HCT116 (cell line): ENCODE data around the gene SUDS3. TPM values are rescaled to one million over a fixed set of nuclear protein-coding genes. Genes with fewer than 3 reads are reported as not detected.

Experiments
- ATAC-seq: fragments of 200-7000 bp; cut with Tn5 transposase; 2 replicates; pipeline ENCODE4 v1.9.1; 2020; ENCODE audit warnings: mild to moderate bottlenecking, moderate library complexity
- BruUV-seq: library from RNA; stranded (reverse); fragments of 400-500 nt; replicated peaks from 2 replicates; lab custom pipeline; 2021; lab: Mats Ljungman, UMichigan
- CTCF ChIA-PET: fragments of 300-600 bp; sonication (Branson Sonifier 250); formaldehyde crosslinking; loops from one replicate; lab custom pipeline; 2021; ENCODE audit warnings: antibody characterized with exemption; lab: Charles Lee
- POLR2A ChIA-PET: fragments of 300-600, 350-600 bp; sonication (Branson Sonifier 250); formaldehyde crosslinking; loops from one replicate; lab custom pipeline; 2021; ENCODE audit warnings: antibody characterized with exemption; lab: Charles Lee
- RAD21 ChIA-PET, 2 experiments: fragments of 300-600 bp; sonication (Branson Sonifier 250); formaldehyde crosslinking; loops; one replicate each; lab custom pipeline; 2023; ENCODE audit warnings: low total read pairs in 2 of 2; ENCODE audit not compliant: uncharacterized antibody in 2 of 2, unreplicated experiment in 2 of 2, low non-redundant PET in 1 of 2; lab: Charles Lee
- DNase-seq: peaks from one replicate; pipeline ENCODE4 v3.0.0-alpha.2; 2010; ENCODE audit warnings: low read depth, low spot score
- H2AFZ ChIP-seq: fragments of 200-600 bp; shearing (Covaris generic), sonication (generic); 2 replicates; pipeline ENCODE4 v1.6.1; 2017; ENCODE audit warnings: low read depth, mixed run types, mixed read lengths, antibody characterized with exemption, low read length; ENCODE audit not compliant: poor library complexity, severe bottlenecking
- H3K27ac ChIP-seq: 2 replicates; pipeline ENCODE4 v1.5.1; 2012; ENCODE audit warnings: low read depth, low read length
- H3K27me3 ChIP-seq: fragments of 200-600 bp; sonication (generic); 2 replicates; pipeline ENCODE4 v1.6.1; 2016; ENCODE audit warnings: mixed run types, low read length, mixed read lengths; ENCODE audit not compliant: insufficient read depth
- H3K36me3 ChIP-seq, 2 experiments: fragments of 200-500 bp in 1 of 2; fragments of 200-600 bp in 1 of 2; sonication (Bioruptor generic) in 1 of 2; sonication (generic) in 1 of 2; 2 replicates each; pipeline versions ENCODE4 v1.5.1 to v1.6.1; 2014 to 2016; ENCODE audit warnings: low read length in 2 of 2, inconsistent platforms in 1 of 2, mixed read lengths in 1 of 2, mixed run types in 1 of 2; ENCODE audit not compliant: insufficient read depth in 2 of 2, control insufficient read depth in 1 of 2
- H3K4me1 ChIP-seq, 2 experiments: fragments of 200-600 bp in 1 of 2; sonication (generic) in 1 of 2; 2 replicates each; pipeline versions ENCODE4 v1.5.1 to v1.6.1; 2012 to 2017; ENCODE audit warnings: low read length in 2 of 2, inconsistent platforms in 1 of 2, mild to moderate bottlenecking in 1 of 2, mixed read lengths in 1 of 2, mixed run types in 1 of 2, moderate library complexity in 1 of 2; ENCODE audit not compliant: insufficient read depth in 2 of 2, control insufficient read depth in 1 of 2
- H3K4me2 ChIP-seq: fragments of 200-600 bp; sonication (generic); 2 replicates; pipeline ENCODE4 v1.6.1; 2017; ENCODE audit warnings: mixed run types, low read length, mixed read lengths
- H3K4me3 ChIP-seq, 2 experiments: fragments of 200-600 bp in 1 of 2; sonication (generic) in 1 of 2; replicated peaks in 1 of 2; 2 replicates each; pipeline ENCODE4 v1.5.1; 2011 to 2016; ENCODE audit warnings: low read length in 2 of 2, control low read depth in 1 of 2, low read depth in 1 of 2, mild to moderate bottlenecking in 1 of 2, mixed read lengths in 1 of 2, mixed run types in 1 of 2
- H3K79me2 ChIP-seq: fragments of 200-600 bp; sonication (generic); 2 replicates; pipeline ENCODE4 v1.6.1; 2017; ENCODE audit warnings: mild to moderate bottlenecking, mixed run types, low read length, moderate library complexity, mixed read lengths; ENCODE audit not compliant: insufficient read depth
- H3K9ac ChIP-seq: fragments of 200-600 bp; sonication (generic); 2 replicates; pipeline ENCODE4 v1.6.1; 2016; ENCODE audit warnings: low read length, mixed read lengths
- H3K9me2 ChIP-seq: fragments of 200-600 bp; sonication (generic), shearing (Covaris generic); 2 replicates; pipeline ENCODE4 v1.6.1; 2017; ENCODE audit warnings: mixed run types, mild to moderate bottlenecking, moderate library complexity; ENCODE audit not compliant: insufficient read depth
- H3K9me3 ChIP-seq, 2 experiments: fragments of 200-500 bp in 1 of 2; fragments of 200-600 bp in 1 of 2; sonication (Bioruptor generic) in 1 of 2; sonication (generic) in 1 of 2; 2 replicates each; pipeline ENCODE4 v1.6.1; 2014 to 2017; ENCODE audit warnings: low read length in 2 of 2, mixed read lengths in 2 of 2, inconsistent platforms in 1 of 2, low read depth in 1 of 2, mild to moderate bottlenecking in 1 of 2, mixed run types in 1 of 2, moderate library complexity in 1 of 2; ENCODE audit not compliant: control insufficient read depth in 1 of 2, insufficient read depth in 1 of 2
- H4K20me1 ChIP-seq: fragments of 200-600 bp; sonication (generic), shearing (Covaris generic); 2 replicates; pipeline ENCODE4 v1.6.1; 2017; ENCODE audit warnings: mixed run types, mild to moderate bottlenecking, moderate library complexity; ENCODE audit not compliant: insufficient read depth
- CTCF ChIP-seq, 3 experiments: fragments of 200-600 bp in 1 of 3; sonication (generic) in 1 of 3; IDR thresholded peaks in 2 of 3; conservative IDR thresholded peaks in 1 of 3; 2 replicates each; pipeline ENCODE4 v1.5.1; 2012 to 2017; ENCODE audit warnings: low read depth in 2 of 3, low read length in 2 of 3, antibody characterized with exemption in 1 of 3, borderline replicate concordance in 1 of 3, control low read depth in 1 of 3, mild to moderate bottlenecking in 1 of 3, mixed read lengths in 1 of 3, mixed run types in 1 of 3, moderate library complexity in 1 of 3; ENCODE audit not compliant: insufficient read depth in 1 of 3
- EGR1 ChIP-seq: IDR thresholded peaks from 2 replicates; pipeline ENCODE4 v1.6.1; 2012; ENCODE audit warnings: low read depth
- ELF1 ChIP-seq: IDR thresholded peaks from 2 replicates; pipeline ENCODE4 v1.6.1; 2012; ENCODE audit warnings: low read depth, borderline replicate concordance
- EZH2 ChIP-seq: fragments of 200-600 bp; sonication (generic); IDR thresholded peaks from 2 replicates; pipeline ENCODE4 v1.6.1; 2017; ENCODE audit warnings: antibody characterized with exemption, mixed run types
- EZH2phosphoT487 ChIP-seq: fragments of 200-600 bp; IDR thresholded peaks from 2 replicates; pipeline ENCODE4 v1.6.1; 2018; ENCODE audit warnings: antibody characterized with exemption, borderline replicate concordance
- FOSL1 ChIP-seq: IDR thresholded peaks from 2 replicates; pipeline ENCODE4 v1.6.1; 2012; ENCODE audit warnings: low read depth
- MAX ChIP-seq: IDR thresholded peaks from 2 replicates; pipeline ENCODE4 v1.6.1; 2012
- POLR2A ChIP-seq: IDR thresholded peaks from 2 replicates; pipeline ENCODE4 v1.7.0; 2011; ENCODE audit warnings: borderline replicate concordance; ENCODE audit not compliant: insufficient read depth, insufficient read length; ENCODE audit errors: extremely low read depth
- POLR2AphosphoS5 ChIP-seq: IDR thresholded peaks from 2 replicates; pipeline ENCODE4 v1.6.1; 2011; ENCODE audit warnings: mild to moderate bottlenecking, low read depth, low read length, moderate library complexity
- REST ChIP-seq: IDR thresholded peaks from 2 replicates; pipeline ENCODE4 v1.6.1; 2012; ENCODE audit warnings: low read depth
- SIN3A ChIP-seq: IDR thresholded peaks from 2 replicates; pipeline ENCODE4 v1.6.1; 2012; ENCODE audit warnings: low read depth
- SP1 ChIP-seq: IDR thresholded peaks from 2 replicates; pipeline ENCODE4 v1.6.1; 2012; ENCODE audit warnings: low read depth
- TCF7L2 ChIP-seq: IDR thresholded peaks from 2 replicates; pipeline ENCODE4 v1.7.0; 2011; ENCODE audit warnings: borderline replicate concordance, inconsistent platforms; ENCODE audit not compliant: insufficient read depth, insufficient read length; ENCODE audit errors: extremely low read depth
- YY1 ChIP-seq: IDR thresholded peaks from 2 replicates; pipeline ENCODE4 v1.6.1; 2011; ENCODE audit warnings: low read length, low read depth, moderate library complexity, mild to moderate bottlenecking; ENCODE audit not compliant: insufficient replicate concordance; ENCODE audit errors: extremely low read depth
- intact Hi-C: fragments of 100-400 bp; cut with micrococcal nuclease; formaldehyde crosslinking; loops from 2 replicates; pipeline ENCODE4 v1.10.0; 2022
- total RNA-seq: library from RNA; stranded (reverse); gene quantifications from one replicate; pipeline ENCODE4 v1.2.1, GENCODE V29; 2021; ENCODE audit not compliant: unreplicated experiment

The SUDS3 gene
- total RNA-seq, 1 experiment from 2014 or later = 32.3 TPM

GRCh38 chr12:118337194-118337838 is 39.0 kb upstream of the SUDS3 start:
- no peak overlapping the region for H3K4me3 ChIP-seq
- no peak for DNase-seq
- BruUV-seq = no TSS peak

More at GRCh38 chr12:118337194-118337838, 39.0 kb upstream of the SUDS3 start:
- H3K4me2 ChIP-seq = no peak overlapping the region
- no peak overlapping the region for H3K9ac ChIP-seq
- no peak overlapping the region for H3K27ac ChIP-seq
- no peaks in the 10 kb centered on the region for H3K4me1 ChIP-seq
- TF ChIP-seq CTCF (IDR thresholded peaks at IDR 0.05 in 2 of 3, conservative IDR thresholded peaks at IDR 0.05 in 1 of 3; ENCODE audit: borderline replicate concordance in 1 of 3, insufficient read depth in 1 of 3, low read depth in 2 of 3, low read length in 2 of 3) (no peak), TCF7L2 (no peak), EGR1 (no peak), ELF1 (no peak), FOSL1 (no peak), POLR2A (no peak), SP1 (no peak), YY1 (no peak), EZH2 (no peak), MAX (no peak), SIN3A (no peak), REST (no peak), POLR2AphosphoS5 (no peak), EZH2phosphoT487 (no peak)
- no peaks in the 10 kb centered on the region for H4K20me1 ChIP-seq
- no peak overlapping the region for H2AFZ ChIP-seq
- no peaks in the 10 kb centered on the region for H3K79me2 ChIP-seq
- intact Hi-C loops = no loop called here
- no peaks in the 10 kb centered on the region for H3K9me3 ChIP-seq
- no peaks in the 10 kb centered on the region for H3K36me3 ChIP-seq
- RAD21 ChIA-PET = no interaction called here
- H3K9me2 ChIP-seq = no peaks in the 10 kb centered on the region; the same call in 1 of the 2 replicates
- POLR2A ChIA-PET = no interaction called here
- no peaks in the 10 kb centered on the region for H3K27me3 ChIP-seq
- no peak for ATAC-seq
- CTCF ChIA-PET = no interaction called here
